CD4-positive, CD25-positive, alpha-beta regulatory T cell (primary cell): ENCODE data around the gene INPP5K. TPM values are rescaled to one million over a fixed set of nuclear protein-coding genes. Genes with fewer than 3 reads are reported as not detected.
A peak's percentile ranks its signal among the peaks of the same experiment; 100 is the strongest.

Experiments used
- ATAC-seq, 2 donors: fragments of 150-1000 bp; cut with Tn5 transposase; one replicate each; pipeline ENCODE4 v1.10.0; 2021; ENCODE audit warnings: low read depth in 2 of 2, moderate number of reproducible peaks in 2 of 2, moderate library complexity in 1 of 2
- DNase-seq, 3 donors: peaks; one replicate each; pipeline versions ENCODE4 v3.0.0 to v3.0.0-alpha.2; 2012 to 2022; ENCODE audit warnings: mixed read lengths in 1 of 3
- H3K27ac ChIP-seq: one replicate; pipeline ENCODE4 v1.7.0; 2013; ENCODE audit warnings: mild to moderate bottlenecking, low read length; ENCODE audit not compliant: insufficient read depth, poor library complexity, severe bottlenecking
- H3K27me3 ChIP-seq: one replicate; pipeline ENCODE4 v1.7.0; 2013; ENCODE audit warnings: low read length; ENCODE audit not compliant: control insufficient read depth, insufficient read depth
- H3K36me3 ChIP-seq: one replicate; pipeline ENCODE4 v1.7.0; 2013; ENCODE audit warnings: mild to moderate bottlenecking, low read length, moderate library complexity; ENCODE audit not compliant: control insufficient read depth, insufficient read depth
- H3K4me1 ChIP-seq: 2 replicates; pipeline ENCODE4 v1.7.0; 2013; ENCODE audit warnings: mild to moderate bottlenecking, low read length; ENCODE audit not compliant: insufficient read depth, control insufficient read depth, poor library complexity, severe bottlenecking
- H3K4me3 ChIP-seq: one replicate; pipeline ENCODE4 v1.7.0; 2013; ENCODE audit warnings: low read depth, mild to moderate bottlenecking, low read length, moderate library complexity
- H3K9me3 ChIP-seq, 2 experiments: 1 replicate in 1 of 2; 2 replicates in 1 of 2; pipeline ENCODE4 v1.7.0; 2013; ENCODE audit warnings: low read length in 2 of 2, mild to moderate bottlenecking in 1 of 2, moderate library complexity in 1 of 2; ENCODE audit not compliant: control insufficient read depth in 2 of 2
- H3K27ac Mint-ChIP-seq, 3 donors: one replicate each; pipeline ENCODE4 v1.8.0; 2020 to 2022; ENCODE audit warnings: mild to moderate bottlenecking in 3 of 3, mixed read lengths in 3 of 3, moderate library complexity in 2 of 3
- H3K27me3 Mint-ChIP-seq: one replicate; pipeline ENCODE4 v1.8.0; 2022; ENCODE audit warnings: mild to moderate bottlenecking, mixed read lengths
- H3K36me3 Mint-ChIP-seq: one replicate; pipeline ENCODE4 v1.8.0; 2020; ENCODE audit warnings: mixed read lengths
- H3K4me1 Mint-ChIP-seq, 4 donors: one replicate each; pipeline ENCODE4 v1.8.0; 2020 to 2022; ENCODE audit warnings: mixed read lengths in 4 of 4, mild to moderate bottlenecking in 1 of 4
- H3K4me3 Mint-ChIP-seq, 4 donors: one replicate each; pipeline ENCODE4 v1.8.0; 2020 to 2022; ENCODE audit warnings: mild to moderate bottlenecking in 4 of 4, mixed read lengths in 4 of 4, moderate library complexity in 3 of 4
- H3K9me3 Mint-ChIP-seq, 7 donors: one replicate each; pipeline ENCODE4 v1.8.0; 2020 to 2022; ENCODE audit warnings: mixed read lengths in 7 of 7, mild to moderate bottlenecking in 3 of 7, moderate library complexity in 2 of 7
- polyA plus RNA-seq, 4 donors: library from polyadenylated mRNA; unstranded; fragments of 300-500 nt; fragmentation: Illumina TruSeq; gene quantifications; one replicate each; pipeline ENCODE4 v1.2.3, GENCODE V29; 2021
- total RNA-seq: library from RNA; stranded (reverse); gene quantifications from one replicate; pipeline ENCODE4 v1.2.3, GENCODE V29; 2022

INPP5K gene
- total and polyA plus RNA-seq, 5 donors from 2014 or later = 115 to 193 (median 126) TPM

GRCh38 chr17:1522626-1523025 lies 6.2 kb upstream of the INPP5K start:
- no peak overlapping the region for H3K4me3 ChIP-seq
- Mint-ChIP-seq H3K4me1 (peaks cover 0 to 26% (median 19%) of the 10 kb centered on the region in 4 donors), H3K4me3 (peak overlapping the region in 1 of 4 donors; percentile 56), H3K36me3 (peaks cover 5% of the 10 kb centered on the region), H3K9me3 (no peaks in the 10 kb centered on the region), H3K27me3 (no peaks in the 10 kb centered on the region), H3K27ac (no peak overlapping the region)
- H3K4me1 ChIP-seq = peaks cover 13% of the 10 kb centered on the region
- peaks cover 6% of the 10 kb centered on the region for H3K36me3 ChIP-seq
- ATAC-seq (no peak), DNase-seq (no peak)
- no peaks in the 10 kb centered on the region for H3K9me3 ChIP-seq
- no peaks in the 10 kb centered on the region for H3K27me3 ChIP-seq
- no peak overlapping the region for H3K27ac ChIP-seq

GRCh38 chr17:1521086-1521640 lies 4.8 kb upstream of the INPP5K start:
- Mint-ChIP-seq H3K36me3 (peaks cover 5% of the 10 kb centered on the region), H3K4me3 (peak overlapping the region in 1 of 4 donors; percentile 80), H3K27ac (peak overlapping the region in 1 of 3 donors; percentile 20), H3K27me3 (no peaks in the 10 kb centered on the region), H3K9me3 (no peaks in the 10 kb centered on the region), H3K4me1 (peaks cover 0 to 16% (median 12%) of the 10 kb centered on the region in 4 donors)
- Histone ChIP-seq H3K4me3 (no peak overlapping the region), H3K36me3 (peaks cover 6% of the 10 kb centered on the region), H3K4me1 (peaks cover 10% of the 10 kb centered on the region), H3K27ac (no peak overlapping the region), H3K27me3 (no peaks in the 10 kb centered on the region), H3K9me3 (no peaks in the 10 kb centered on the region)
- DNase-seq (no peak), ATAC-seq (no peak)

GRCh38 chr17:1519678-1520077 lies 3.3 kb upstream of the INPP5K start:
- no peaks in the 10 kb centered on the region for H3K27me3 Mint-ChIP-seq
- H3K9me3 Mint-ChIP-seq = no peaks in the 10 kb centered on the region
- peak overlapping the region in 1 of 4 donors; percentile 96 for H3K4me3 Mint-ChIP-seq
- Histone ChIP-seq H3K36me3 (peaks cover 6% of the 10 kb centered on the region), H3K27ac (no peak overlapping the region), H3K4me3 (no peak overlapping the region), H3K9me3 (no peaks in the 10 kb centered on the region), H3K27me3 (no peaks in the 10 kb centered on the region), H3K4me1 (peaks cover 23% of the 10 kb centered on the region)
- H3K27ac Mint-ChIP-seq = peak overlapping the region in 2 of 3 donors; percentile 11 to 60
- ATAC-seq (no peak), DNase-seq (no peak)
- peaks cover 13% of the 10 kb centered on the region for H3K36me3 Mint-ChIP-seq
- peaks cover 6 to 23% (median 17%) of the 10 kb centered on the region in 4 donors for H3K4me1 Mint-ChIP-seq

- peak overlapping the region in 1 of 3 donors; percentile 69 for H3K27ac Mint-ChIP-seq
- peak overlapping the region; percentile 61 to 96 (median 83) for H3K4me3 Mint-ChIP-seq
- Histone ChIP-seq H3K27me3 (no peaks in the 10 kb centered on the region), H3K4me1 (peaks cover 28% of the 10 kb centered on the region), H3K36me3 (peaks cover 13% of the 10 kb centered on the region), H3K9me3 (no peaks in the 10 kb centered on the region), H3K4me3 (no peak overlapping the region), H3K27ac (no peak overlapping the region)
- no peaks in the 10 kb centered on the region for H3K27me3 Mint-ChIP-seq
- no peak for DNase-seq
- no peak for ATAC-seq
- peaks cover 6 to 32% (median 22%) of the 10 kb centered on the region in 4 donors for H3K4me1 Mint-ChIP-seq
- peaks cover 23% of the 10 kb centered on the region for H3K36me3 Mint-ChIP-seq
- no peaks in the 10 kb centered on the region for H3K9me3 Mint-ChIP-seq
Measured at GRCh38 chr17:1518410-1518809, 2.0 kb upstream of the INPP5K start.

GRCh38 chr17:1515640-1516387 lies 598 bp downstream of the INPP5K start:
- peak overlapping the region; percentile 96 for H3K4me3 ChIP-seq
- ATAC-seq = peak in 1 of 2 donors; percentile 0
- H3K27me3 ChIP-seq = no peaks in the 10 kb centered on the region
- H3K36me3 Mint-ChIP-seq = peaks cover 29% of the 10 kb centered on the region
- H3K27ac Mint-ChIP-seq = peak overlapping the region; percentile 93 to 96 (median 95)
- H3K4me1 Mint-ChIP-seq = peaks cover 6 to 39% (median 25%) of the 10 kb centered on the region in 4 donors
- peak; percentile 31 to 86 (median 53) for DNase-seq
- peak overlapping the region; percentile 92 to 97 (median 95) for H3K4me3 Mint-ChIP-seq
- H3K9me3 Mint-ChIP-seq = no peaks in the 10 kb centered on the region
- H3K27me3 Mint-ChIP-seq = no peaks in the 10 kb centered on the region
- H3K4me1 ChIP-seq = peaks cover 28% of the 10 kb centered on the region
- peaks cover 38% of the 10 kb centered on the region for H3K36me3 ChIP-seq
- H3K9me3 ChIP-seq = no peaks in the 10 kb centered on the region
- peak overlapping the region; percentile 91 for H3K27ac ChIP-seq

GRCh38 chr17:1512351-1512750 lies 4.1 kb downstream of the INPP5K start:
- Histone ChIP-seq H3K36me3 (peaks cover 56% of the 10 kb centered on the region), H3K9me3 (no peaks in the 10 kb centered on the region), H3K4me1 (peaks cover 23% of the 10 kb centered on the region), H3K27ac (no peak overlapping the region), H3K27me3 (no peaks in the 10 kb centered on the region), H3K4me3 (no peak overlapping the region)
- peaks cover 34% of the 10 kb centered on the region for H3K36me3 Mint-ChIP-seq
- H3K4me1 Mint-ChIP-seq = peaks cover 10 to 46% (median 25%) of the 10 kb centered on the region in 4 donors
- no peak for DNase-seq
- H3K27me3 Mint-ChIP-seq = no peaks in the 10 kb centered on the region
- H3K9me3 Mint-ChIP-seq = no peaks in the 10 kb centered on the region
- no peak overlapping the region for H3K4me3 Mint-ChIP-seq
- ATAC-seq = no peak
- peak overlapping the region in 1 of 3 donors; percentile 17 for H3K27ac Mint-ChIP-seq

GRCh38 chr17:1511756-1512321 lies 4.6 kb downstream of the INPP5K start:
- Histone ChIP-seq H3K36me3 (peaks cover 61% of the 10 kb centered on the region), H3K9me3 (no peaks in the 10 kb centered on the region), H3K27me3 (no peaks in the 10 kb centered on the region), H3K4me1 (peaks cover 18% of the 10 kb centered on the region), H3K27ac (no peak overlapping the region), H3K4me3 (no peak overlapping the region)
- Mint-ChIP-seq H3K4me1 (peaks cover 10 to 46% (median 25%) of the 10 kb centered on the region in 4 donors), H3K27me3 (no peaks in the 10 kb centered on the region), H3K27ac (no peak overlapping the region), H3K4me3 (no peak overlapping the region), H3K9me3 (no peaks in the 10 kb centered on the region), H3K36me3 (peaks cover 38% of the 10 kb centered on the region)
- no peak for DNase-seq
- no peak for ATAC-seq
